Pons (tissue), 1 donor: ENCODE results near the gene SRC.
A peak's percentile ranks its signal among the peaks of the same experiment; 100 is the strongest.
"Not testable (repeated sequence)": the region's sequence is repeated elsewhere in the genome, so short reads cannot be mapped to it uniquely, and the experiment has no call there.

Source experiments
- DNase-seq: peaks from one replicate; pipeline ENCODE4 v3.0.0-alpha.2; 2016; ENCODE audit warnings: low spot score

Gene SRC

GRCh38 chr20:37336369-37337207, 9.4 kb upstream of the SRC start:
- DNase-seq: peak; percentile 61

- no peak for DNase-seq
Measured at GRCh38 chr20:37337208-37337991, 8.5 kb upstream of the SRC start.

- not testable (repeated sequence) for DNase-seq
Measured at GRCh38 chr20:37338380-37338779, 7.6 kb upstream of the SRC start.

- no peak for DNase-seq
Measured at GRCh38 chr20:37339208-37339607, 6.7 kb upstream of the SRC start.

- DNase-seq: not testable (repeated sequence)
Measured at GRCh38 chr20:37339764-37340109, 6.2 kb upstream of the SRC start.

- no peak for DNase-seq
Measured at GRCh38 chr20:37340998-37341397, 4.9 kb upstream of the SRC start.

- DNase-seq: no peak
Measured at GRCh38 chr20:37341632-37342031, 4.3 kb upstream of the SRC start.

- DNase-seq: no peak
Measured at GRCh38 chr20:37342231-37343177, 3.4 kb upstream of the SRC start.

- DNase-seq: no peak
Measured at GRCh38 chr20:37343212-37343993, 2.5 kb upstream of the SRC start.

GRCh38 chr20:37343994-37344355, 2.0 kb upstream of the SRC start:
- no peak for DNase-seq

- no peak for DNase-seq
Measured at GRCh38 chr20:37344506-37345338, 1.2 kb upstream of the SRC start.

- no peak for DNase-seq
Measured at GRCh38 chr20:37346236-37346534, 245 bp downstream of the SRC start.

GRCh38 chr20:37346535-37347346, 801 bp downstream of the SRC start:
- DNase-seq: no peak

- no peak for DNase-seq
Measured at GRCh38 chr20:37347347-37347823, 1.4 kb downstream of the SRC start.

GRCh38 chr20:37347891-37348791, 2.2 kb downstream of the SRC start:
- DNase-seq: no peak

- DNase-seq: no peak
Measured at GRCh38 chr20:37348792-37349516, 3.0 kb downstream of the SRC start.

- no peak for DNase-seq
Measured at GRCh38 chr20:37349517-37350491, 3.9 kb downstream of the SRC start.
